A673 (cell line): ENCODE measurements around the gene BDKRB1. TPM values are rescaled to one million over a fixed set of nuclear protein-coding genes. Genes with fewer than 3 reads are reported as not detected.

Experiments used
- BruUV-seq: library from RNA; stranded (reverse); fragments of 400-500 nt; replicated peaks from 2 replicates; lab custom pipeline; 2021; lab: Mats Ljungman, UMichigan
- CTCF ChIA-PET: fragments of 300-600 bp; sonication (Branson Sonifier 250); formaldehyde crosslinking; loops from one replicate; lab custom pipeline; 2022; ENCODE audit warnings: antibody characterized with exemption; lab: Charles Lee
- POLR2A ChIA-PET: fragments of 300-600 bp; sonication (Branson Sonifier 250); formaldehyde crosslinking; loops from one replicate; lab custom pipeline; 2022; ENCODE audit warnings: antibody characterized with exemption; ENCODE audit not compliant: low non-redundant PET; lab: Charles Lee
- DNase-seq: peaks from one replicate; pipeline ENCODE4 v3.0.0-alpha.2; 2015; ENCODE audit warnings: low spot score
- H3K27ac ChIP-seq: fragments of 200-600 bp; sonication (generic); 2 replicates; pipeline ENCODE4 v1.5.1; 2016; ENCODE audit warnings: mixed run types, low read depth, mild to moderate bottlenecking, mixed read lengths, antibody characterized with exemption, low read length; ENCODE audit not compliant: poor library complexity, severe bottlenecking
- H3K27me3 ChIP-seq: fragments of 200-600 bp; sonication (generic); replicated peaks from 2 replicates; pipeline ENCODE4 v1.6.1; 2017; ENCODE audit warnings: mixed run types, low read depth, mild to moderate bottlenecking, mixed read lengths, antibody characterized with exemption, low read length; ENCODE audit not compliant: insufficient read depth, poor library complexity
- H3K36me3 ChIP-seq: fragments of 200-600 bp; sonication (generic); 2 replicates; pipeline ENCODE4 v1.6.1; 2016; ENCODE audit warnings: mixed run types, mild to moderate bottlenecking, mixed read lengths, antibody characterized with exemption, low read length; ENCODE audit not compliant: insufficient read depth, poor library complexity, severe bottlenecking
- H3K4me1 ChIP-seq: fragments of 200-600 bp; sonication (generic); 2 replicates; pipeline ENCODE4 v1.6.1; 2017; ENCODE audit warnings: mixed run types, mild to moderate bottlenecking, mixed read lengths, antibody characterized with exemption, low read length; ENCODE audit not compliant: insufficient read depth, poor library complexity, severe bottlenecking
- H3K4me3 ChIP-seq: fragments of 200-600 bp; sonication (generic); 2 replicates; pipeline ENCODE4 v1.5.1; 2016; ENCODE audit warnings: low read depth, mixed run types, mild to moderate bottlenecking, mixed read lengths, low read length; ENCODE audit not compliant: poor library complexity, severe bottlenecking
- H3K9me3 ChIP-seq: fragments of 200-600 bp; sonication (generic); 2 replicates; pipeline ENCODE4 v1.6.1; 2016; ENCODE audit warnings: mixed run types, low read depth, mild to moderate bottlenecking, mixed read lengths, antibody characterized with exemption, low read length; ENCODE audit not compliant: poor library complexity, severe bottlenecking
- CTCF ChIP-seq: fragments of 300-800, 200-600 bp; sonication (generic); conservative IDR thresholded peaks from 2 replicates; pipeline ENCODE4 v1.5.1; 2017; ENCODE audit warnings: low read depth, mild to moderate bottlenecking, antibody characterized with exemption, low read length, moderate library complexity, mixed read lengths
- EZH2 ChIP-seq: fragments of 200-600 bp; sonication (generic); IDR thresholded peaks from 2 replicates; pipeline ENCODE4 v1.6.1; 2017; ENCODE audit warnings: borderline replicate concordance, low read depth, mild to moderate bottlenecking, mixed read lengths, antibody characterized with exemption, low read length; ENCODE audit not compliant: poor library complexity, severe bottlenecking
- intact Hi-C: fragments of 100-400 bp; cut with micrococcal nuclease; formaldehyde crosslinking; loops from one replicate; pipeline ENCODE4 v1.10.0; 2022; ENCODE audit not compliant: unreplicated experiment
- total RNA-seq: library from RNA; stranded (reverse); gene quantifications from 2 replicates; pipeline ENCODE4 v1.2.3, GENCODE V29; 2021

The BDKRB1 gene
- total RNA-seq, 1 experiment from 2014 or later = not detected

- H3K27ac ChIP-seq = no peak overlapping the region
- peaks cover 3% of the 10 kb centered on the region for H3K9me3 ChIP-seq
- POLR2A ChIA-PET = no interaction called here
Observed at GRCh38 chr14:96213871-96214465, 42.0 kb upstream of the BDKRB1 start.

GRCh38 chr14:96214793-96215192, 41.2 kb upstream of the BDKRB1 start:
- Histone ChIP-seq H3K9me3 (peaks cover 3% of the 10 kb centered on the region), H3K4me3 (no peak overlapping the region), H3K27me3 (no peaks in the 10 kb centered on the region), H3K4me1 (no peaks in the 10 kb centered on the region), H3K36me3 (no peaks in the 10 kb centered on the region), H3K27ac (no peak overlapping the region)
- intact Hi-C loops = no loop called here
- DNase-seq = no peak
- TF ChIP-seq CTCF = no peak
- no peak for TF ChIP-seq EZH2
- CTCF ChIA-PET = no interaction called here
- no TSS peak for BruUV-seq
- POLR2A ChIA-PET = no interaction called here

More at GRCh38 chr14:96213871-96214465, 42.0 kb upstream of the BDKRB1 start:
- no peak for DNase-seq
- Histone ChIP-seq H3K27me3 (no peaks in the 10 kb centered on the region), H3K4me1 (no peaks in the 10 kb centered on the region), H3K4me3 (no peak overlapping the region), H3K36me3 (no peaks in the 10 kb centered on the region)
- intact Hi-C loops = no loop called here
- no peak for TF ChIP-seq CTCF
- TF ChIP-seq EZH2 = no peak
- no TSS peak for BruUV-seq
- CTCF ChIA-PET = no interaction called here

- intact Hi-C loops = no loop called here
- Histone ChIP-seq H3K9me3 (peaks cover 3% of the 10 kb centered on the region), H3K27me3 (no peaks in the 10 kb centered on the region), H3K4me3 (no peak overlapping the region), H3K4me1 (no peaks in the 10 kb centered on the region), H3K27ac (no peak overlapping the region), H3K36me3 (no peaks in the 10 kb centered on the region)
- POLR2A ChIA-PET = no interaction called here
- CTCF ChIA-PET = no interaction called here
- no peak for DNase-seq
- TF ChIP-seq EZH2 (no peak), CTCF (no peak)
- BruUV-seq = no TSS peak
Observed at GRCh38 chr14:96215452-96216244, 40.4 kb upstream of the BDKRB1 start.
